Hair follicle dermal papilla cell (primary cell): ENCODE measurements around the gene FAM25C. TPM values are rescaled to one million over a fixed set of nuclear protein-coding genes. Genes with fewer than 3 reads are reported as not detected.

ENCODE experiments used
- small RNA-seq: library from RNA; depleted of rRNA; stranded (forward); fragments of <200 nt; gene quantifications from one replicate; pipeline ENCODE3, GENCODE V24; 2012
- total RNA-seq: library from RNA; depleted of rRNA; stranded (reverse); fragments of >200 nt; gene quantifications from 2 replicates; pipeline ENCODE4 v1.2.3, GENCODE V29; 2012

Gene FAM25C
- not detected in 2 replicates for total RNA-seq

DNA sequence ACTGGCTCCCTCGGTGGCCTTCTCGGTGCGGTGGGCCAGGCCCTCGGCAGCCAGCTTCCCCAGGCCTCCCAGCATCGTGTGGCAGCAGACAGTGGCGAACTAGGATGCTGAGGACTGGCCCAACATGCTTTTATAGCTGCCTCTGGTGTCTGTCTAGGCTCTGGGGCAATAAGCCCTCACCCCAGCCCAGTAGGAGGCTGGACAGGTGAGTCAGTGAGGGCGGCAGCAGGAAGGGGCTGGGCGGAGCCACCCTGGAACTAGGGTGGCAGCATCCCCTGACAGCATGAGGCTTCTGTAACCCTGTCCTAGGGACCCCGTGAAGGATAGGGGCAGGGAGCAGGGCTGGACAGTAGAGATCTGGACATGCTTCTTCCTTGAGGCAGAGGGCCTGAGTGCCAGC is at the start of gene FAM25C:
Gene FAM25C (minus strand): TSS at position 101 of the 400 bp plus-strand sequence. CDS start 26 bp downstream, at position 75.

Small RNA genes lying within 50 kb of the gene (small RNA-seq; reads per million reads assigned to genes)
- not detected for gene RNA5SP315

Other genes with a start within 250 kb of the FAM25C start
- gene SYT15B, start 236.2 kb downstream of the FAM25C start, total RNA-seq, result under 0.01 TPM in 1 of 2 replicates, not detected in the other
- 0.16 TPM in 1 of 2 replicates, not detected in the other for gene NPY4R2, start 81.1 kb downstream of the FAM25C start, total RNA-seq